Right lobe of liver (tissue), 4 donors: ENCODE data around the gene SAFB2.

Source experiments
- CTCF ChIP-seq, 4 donors: fragments of 200-600 bp in 3 of 4; fragments of 450-650 bp in 1 of 4; IDR thresholded peaks; one replicate each; pipeline versions ENCODE4 v1.5.1 to v1.8.0; 2016 to 2022; ENCODE audit warnings: antibody characterized with exemption in 4 of 4, mild to moderate bottlenecking in 2 of 4
- POLR2A ChIP-seq: fragments of 450-650 bp; IDR thresholded peaks from one replicate; pipeline ENCODE4 v1.6.1; 2017; ENCODE audit warnings: antibody characterized with exemption, mild to moderate bottlenecking
- donor health status: DM: no; HTN: no; CAD: no.
- donor health status: DM: no; HTN: no; CAD: no.
- donor health status: DM: no; HTN: yes; CAD: no.

- TF ChIP-seq CTCF (IDR thresholded peaks at IDR 0.05) (no peak), POLR2A (no peak)
These were observed 46.6 kb upstream of the SAFB2 start for GRCh38 chr19:5669212-5669611.
